Hematopoietic multipotent progenitor cell treated with erythropoietin and hydrocortisone succinate and interleukin-3 and kit ligand, for 8 days (in vitro differentiated cells): ENCODE results near the gene SLC25A21.

Source experiments
- DNase-seq: peaks from one replicate; pipeline ENCODE4 v3.0.0-alpha.2; 2015

The SLC25A21 gene

GRCh38 chr14:36976571-36977023, 195.8 kb downstream of the SLC25A21 start:
- peak; percentile 80 for DNase-seq

- DNase-seq, result peak; percentile 6
These were observed 196.6 kb downstream of the SLC25A21 start for GRCh38 chr14:36975834-36976233.

- no peak for DNase-seq
These were observed 197.4 kb downstream of the SLC25A21 start for GRCh38 chr14:36974985-36975384.

GRCh38 chr14:36973806-36974442, 198.5 kb downstream of the SLC25A21 start:
- DNase-seq, result no peak

- peak; percentile 21 for DNase-seq
These were observed 201.0 kb downstream of the SLC25A21 start for GRCh38 chr14:36971263-36971855.

- DNase-seq, result no peak
These were observed 204.4 kb downstream of the SLC25A21 start for GRCh38 chr14:36967892-36968555.

GRCh38 chr14:36955967-36956366, 216.4 kb downstream of the SLC25A21 start:
- DNase-seq, result no peak

- no peak for DNase-seq
These were observed 217.0 kb downstream of the SLC25A21 start for GRCh38 chr14:36955376-36955775.

GRCh38 chr14:36952689-36953088, 219.7 kb downstream of the SLC25A21 start:
- no peak for DNase-seq

- DNase-seq, result no peak
These were observed 221.0 kb downstream of the SLC25A21 start for GRCh38 chr14:36951380-36951911.

- DNase-seq, result no peak
These were observed 221.6 kb downstream of the SLC25A21 start for GRCh38 chr14:36950812-36951211.

GRCh38 chr14:36949371-36949770, 223.0 kb downstream of the SLC25A21 start:
- DNase-seq, result no peak

- DNase-seq, result no peak
These were observed 224.1 kb downstream of the SLC25A21 start for GRCh38 chr14:36948157-36948859.

- no peak for DNase-seq
These were observed 225.0 kb downstream of the SLC25A21 start for GRCh38 chr14:36947362-36947761.

GRCh38 chr14:36946872-36947271, 225.5 kb downstream of the SLC25A21 start:
- no peak for DNase-seq

GRCh38 chr14:36944307-36945010, 227.9 kb downstream of the SLC25A21 start:
- no peak for DNase-seq

- DNase-seq, result no peak
These were observed 229.7 kb downstream of the SLC25A21 start for GRCh38 chr14:36942522-36943245.

GRCh38 chr14:36941783-36942521, 230.5 kb downstream of the SLC25A21 start:
- peak; percentile 71 for DNase-seq

GRCh38 chr14:36940476-36940875, 231.9 kb downstream of the SLC25A21 start:
- DNase-seq, result no peak

- DNase-seq, result no peak
These were observed 233.1 kb downstream of the SLC25A21 start for GRCh38 chr14:36939265-36939664.

- no peak for DNase-seq
These were observed 233.7 kb downstream of the SLC25A21 start for GRCh38 chr14:36938678-36939077.
